ENCODE results near the gene TARBP1.

The TARBP1 gene

GRCh38 chr1:234477386-234478151, 1.4 kb downstream of the TARBP1 start:
- H3K27me3 ChIP-seq (ENCODE audit: control insufficient read depth, insufficient read depth, low read length) = peaks cover 10% of the 10 kb centered on the region
- H3K36me3 ChIP-seq (ENCODE audit: control insufficient read depth, insufficient read depth, low read length) = no peaks in the 10 kb centered on the region
- peak overlapping the region; percentile 78; the same call in 1 of the 2 replicates for H3K9ac ChIP-seq (ENCODE audit: low read depth, low read length)
- H3K4me3 ChIP-seq (ENCODE audit: low read depth, low read length) = peak overlapping the region; percentile 83
- peaks cover 22% of the 10 kb centered on the region for H3K4me1 ChIP-seq (ENCODE audit: control insufficient read depth, insufficient read depth, low read length)
- no peak overlapping the region for H3K27ac ChIP-seq (ENCODE audit: low read depth, low read length)
- H3K9me3 ChIP-seq (ENCODE audit: control insufficient read depth, insufficient read depth, low read length) = no peaks in the 10 kb centered on the region

- Histone ChIP-seq H3K4me3 (ENCODE audit: low read depth, low read length) (0 out of 2 replicates have a peak overlapping the region, but pooled peaks have one; percentile 10), H3K36me3 (ENCODE audit: control insufficient read depth, insufficient read depth, low read length) (no peaks in the 10 kb centered on the region), H3K27me3 (ENCODE audit: control insufficient read depth, insufficient read depth, low read length) (no peaks in the 10 kb centered on the region; the same call in 1 of the 2 replicates), H3K9ac (ENCODE audit: low read depth, low read length) (no peak overlapping the region), H3K4me1 (ENCODE audit: control insufficient read depth, insufficient read depth, low read length) (peaks cover 22% of the 10 kb centered on the region), H3K9me3 (ENCODE audit: control insufficient read depth, insufficient read depth, low read length) (no peaks in the 10 kb centered on the region), H3K27ac (ENCODE audit: low read depth, low read length) (no peak overlapping the region)
These were observed 2.8 kb downstream of the TARBP1 start for GRCh38 chr1:234476172-234476571.

DNA sequence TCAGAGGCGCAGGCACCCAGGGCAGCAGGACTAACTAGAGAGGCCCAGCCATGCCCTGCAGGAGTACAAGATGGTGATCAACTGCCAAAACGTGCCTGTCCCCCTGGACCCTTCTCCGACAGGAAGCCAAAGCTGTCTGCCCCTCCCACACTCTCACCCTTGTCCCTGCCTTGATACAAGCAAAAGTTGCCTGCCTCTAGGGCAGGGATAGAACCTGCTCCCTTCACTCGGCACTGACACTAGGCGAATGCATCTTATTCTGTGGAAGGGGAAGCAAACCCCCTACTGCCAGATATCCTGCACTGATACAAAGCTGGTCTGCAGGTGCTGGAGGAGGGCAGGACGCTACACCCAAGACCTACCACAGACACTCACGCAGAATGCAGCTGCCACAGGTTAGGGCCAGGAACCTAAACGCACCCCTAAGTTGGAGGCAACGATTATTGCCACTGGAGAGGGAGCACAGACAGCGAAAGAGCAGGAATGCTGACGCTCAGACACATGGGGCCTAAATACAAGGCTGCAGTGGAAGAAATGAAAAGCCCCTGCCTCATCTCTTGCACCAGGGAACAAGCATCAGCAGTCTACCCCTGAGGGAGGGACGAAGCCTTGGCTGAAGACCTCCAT, 3.7 kb downstream of the TARBP1 start:
- Histone ChIP-seq H3K27ac (ENCODE audit: low read depth, low read length) (no peak overlapping the region), H3K4me1 (ENCODE audit: control insufficient read depth, insufficient read depth, low read length) (peaks cover 22% of the 10 kb centered on the region)

DNA sequence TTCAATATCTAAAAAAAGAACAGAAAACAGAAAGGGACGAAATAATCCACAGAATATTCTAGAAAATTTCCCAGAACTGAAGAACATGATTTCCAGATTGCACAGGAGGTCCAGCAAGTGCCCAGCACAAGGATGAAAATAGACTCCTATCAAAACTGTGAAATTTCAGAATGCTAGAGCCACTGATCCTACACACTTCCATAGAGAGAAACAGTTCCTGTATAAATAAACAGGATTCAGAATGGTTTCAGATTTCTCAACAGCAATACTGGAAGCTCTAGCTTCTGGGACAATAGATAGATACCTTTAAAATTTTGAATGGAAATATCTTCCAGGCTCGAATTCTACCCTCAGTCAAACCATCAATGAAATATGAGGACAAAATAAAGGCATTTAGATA, 4.6 kb downstream of the TARBP1 start:
- Histone ChIP-seq H3K9me3 (ENCODE audit: control insufficient read depth, insufficient read depth, low read length) (no peaks in the 10 kb centered on the region), H3K4me1 (ENCODE audit: control insufficient read depth, insufficient read depth, low read length) (peaks cover 21% of the 10 kb centered on the region), H3K9ac (ENCODE audit: low read depth, low read length) (no peak overlapping the region), H3K4me3 (ENCODE audit: low read depth, low read length) (no peak overlapping the region), H3K27me3 (ENCODE audit: control insufficient read depth, insufficient read depth, low read length) (no peaks in the 10 kb centered on the region), H3K36me3 (ENCODE audit: control insufficient read depth, insufficient read depth, low read length) (no peaks in the 10 kb centered on the region), H3K27ac (ENCODE audit: low read depth, low read length) (no peak overlapping the region)

More for the DNA sequence above, 3.7 kb downstream of the TARBP1 start:
- H3K4me3 ChIP-seq (ENCODE audit: low read depth, low read length) = no peak overlapping the region
- H3K9ac ChIP-seq (ENCODE audit: low read depth, low read length) = no peak overlapping the region
- no peaks in the 10 kb centered on the region for H3K27me3 ChIP-seq (ENCODE audit: control insufficient read depth, insufficient read depth, low read length)
- H3K9me3 ChIP-seq (ENCODE audit: control insufficient read depth, insufficient read depth, low read length) = no peaks in the 10 kb centered on the region
- H3K36me3 ChIP-seq (ENCODE audit: control insufficient read depth, insufficient read depth, low read length) = no peaks in the 10 kb centered on the region

GRCh38 chr1:234473118-234473517, 5.9 kb downstream of the TARBP1 start:
- no peak overlapping the region for H3K27ac ChIP-seq (ENCODE audit: low read depth, low read length)
- H3K36me3 ChIP-seq (ENCODE audit: control insufficient read depth, insufficient read depth, low read length) = no peaks in the 10 kb centered on the region
- no peak overlapping the region for H3K4me3 ChIP-seq (ENCODE audit: low read depth, low read length)
- no peak overlapping the region for H3K9ac ChIP-seq (ENCODE audit: low read depth, low read length)
- H3K4me1 ChIP-seq (ENCODE audit: control insufficient read depth, insufficient read depth, low read length) = peaks cover 18% of the 10 kb centered on the region
- no peaks in the 10 kb centered on the region for H3K9me3 ChIP-seq (ENCODE audit: control insufficient read depth, insufficient read depth, low read length)
- no peaks in the 10 kb centered on the region for H3K27me3 ChIP-seq (ENCODE audit: control insufficient read depth, insufficient read depth, low read length)

DNA sequence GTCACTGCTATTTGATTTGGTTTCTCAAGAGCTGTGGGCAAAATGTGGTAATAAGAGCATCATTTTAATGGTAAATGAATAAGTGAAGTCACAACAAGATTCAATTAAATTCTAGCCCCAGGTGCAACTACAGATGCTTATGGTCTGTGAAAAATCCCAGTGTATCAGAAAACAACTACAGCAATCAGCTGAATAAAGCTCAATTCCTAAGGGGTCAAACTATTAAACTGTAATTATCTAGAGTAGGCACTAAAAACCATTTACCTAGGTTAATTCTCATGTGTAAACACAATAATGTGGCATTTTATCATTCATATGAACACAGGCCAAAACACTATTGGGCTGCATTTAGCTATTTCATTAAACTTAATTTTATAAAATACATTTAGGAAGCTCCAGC, 9.6 kb downstream of the TARBP1 start:
- Histone ChIP-seq H3K4me1 (ENCODE audit: control insufficient read depth, insufficient read depth, low read length) (0 out of 2 replicates have a peak, but pooled peaks cover under 1% of the 10 kb centered on the region), H3K36me3 (ENCODE audit: control insufficient read depth, insufficient read depth, low read length) (peaks cover 26% of the 10 kb centered on the region), H3K4me3 (ENCODE audit: low read depth, low read length) (no peak overlapping the region), H3K27me3 (ENCODE audit: control insufficient read depth, insufficient read depth, low read length) (no peaks in the 10 kb centered on the region), H3K9me3 (ENCODE audit: control insufficient read depth, insufficient read depth, low read length) (no peaks in the 10 kb centered on the region), H3K27ac (ENCODE audit: low read depth, low read length) (no peak overlapping the region), H3K9ac (ENCODE audit: low read depth, low read length) (no peak overlapping the region)

- Histone ChIP-seq H3K4me1 (ENCODE audit: control insufficient read depth, insufficient read depth, low read length) (no peaks in the 10 kb centered on the region), H3K4me3 (ENCODE audit: low read depth, low read length) (no peak overlapping the region), H3K9ac (ENCODE audit: low read depth, low read length) (no peak overlapping the region), H3K36me3 (ENCODE audit: control insufficient read depth, insufficient read depth, low read length) (peaks cover 33% of the 10 kb centered on the region), H3K27ac (ENCODE audit: low read depth, low read length) (no peak overlapping the region), H3K27me3 (ENCODE audit: control insufficient read depth, insufficient read depth, low read length) (no peaks in the 10 kb centered on the region), H3K9me3 (ENCODE audit: control insufficient read depth, insufficient read depth, low read length) (no peaks in the 10 kb centered on the region)
These were observed 10.4 kb downstream of the TARBP1 start for GRCh38 chr1:234468580-234468979.

GRCh38 chr1:234467821-234468220, 11.2 kb downstream of the TARBP1 start:
- H3K27me3 ChIP-seq (ENCODE audit: control insufficient read depth, insufficient read depth, low read length) = no peaks in the 10 kb centered on the region
- no peaks in the 10 kb centered on the region for H3K4me1 ChIP-seq (ENCODE audit: control insufficient read depth, insufficient read depth, low read length)
- H3K36me3 ChIP-seq (ENCODE audit: control insufficient read depth, insufficient read depth, low read length) = peaks cover 39% of the 10 kb centered on the region
- H3K27ac ChIP-seq (ENCODE audit: low read depth, low read length) = no peak overlapping the region
- no peaks in the 10 kb centered on the region for H3K9me3 ChIP-seq (ENCODE audit: control insufficient read depth, insufficient read depth, low read length)
- H3K4me3 ChIP-seq (ENCODE audit: low read depth, low read length) = no peak overlapping the region
- H3K9ac ChIP-seq (ENCODE audit: low read depth, low read length) = no peak overlapping the region

DNA sequence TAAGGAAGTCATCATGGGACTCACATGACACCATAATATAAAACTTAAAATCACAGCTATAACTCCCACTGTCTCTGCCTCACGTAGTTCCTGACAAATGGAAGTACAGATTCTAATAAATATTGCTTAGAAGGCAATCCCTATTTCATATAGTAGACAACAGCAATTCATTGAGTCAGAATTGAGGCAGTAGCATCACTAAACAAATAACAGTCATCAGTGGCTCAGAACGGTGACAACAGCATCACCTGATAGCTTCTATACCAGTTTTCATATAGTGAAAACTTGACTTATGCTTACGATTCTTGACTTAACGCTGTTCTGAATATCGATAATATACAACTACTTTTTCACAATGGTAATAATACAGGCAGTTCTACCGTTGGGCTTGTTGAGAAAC, 12.0 kb downstream of the TARBP1 start:
- Histone ChIP-seq H3K36me3 (ENCODE audit: control insufficient read depth, insufficient read depth, low read length) (peaks cover 44% of the 10 kb centered on the region), H3K4me1 (ENCODE audit: control insufficient read depth, insufficient read depth, low read length) (no peaks in the 10 kb centered on the region), H3K4me3 (ENCODE audit: low read depth, low read length) (no peak overlapping the region), H3K9me3 (ENCODE audit: control insufficient read depth, insufficient read depth, low read length) (no peaks in the 10 kb centered on the region), H3K27me3 (ENCODE audit: control insufficient read depth, insufficient read depth, low read length) (no peaks in the 10 kb centered on the region), H3K27ac (ENCODE audit: low read depth, low read length) (no peak overlapping the region), H3K9ac (ENCODE audit: low read depth, low read length) (no peak overlapping the region)

- H3K27ac ChIP-seq (ENCODE audit: low read depth, low read length) = no peak overlapping the region
- H3K36me3 ChIP-seq (ENCODE audit: control insufficient read depth, insufficient read depth, low read length) = peaks cover 64% of the 10 kb centered on the region
- no peak overlapping the region for H3K9ac ChIP-seq (ENCODE audit: low read depth, low read length)
- H3K27me3 ChIP-seq (ENCODE audit: control insufficient read depth, insufficient read depth, low read length) = no peaks in the 10 kb centered on the region
- no peaks in the 10 kb centered on the region for H3K4me1 ChIP-seq (ENCODE audit: control insufficient read depth, insufficient read depth, low read length)
- no peak overlapping the region for H3K4me3 ChIP-seq (ENCODE audit: low read depth, low read length)
- no peaks in the 10 kb centered on the region for H3K9me3 ChIP-seq (ENCODE audit: control insufficient read depth, insufficient read depth, low read length)
These were observed 15.2 kb downstream of the TARBP1 start for GRCh38 chr1:234463749-234464148.

DNA sequence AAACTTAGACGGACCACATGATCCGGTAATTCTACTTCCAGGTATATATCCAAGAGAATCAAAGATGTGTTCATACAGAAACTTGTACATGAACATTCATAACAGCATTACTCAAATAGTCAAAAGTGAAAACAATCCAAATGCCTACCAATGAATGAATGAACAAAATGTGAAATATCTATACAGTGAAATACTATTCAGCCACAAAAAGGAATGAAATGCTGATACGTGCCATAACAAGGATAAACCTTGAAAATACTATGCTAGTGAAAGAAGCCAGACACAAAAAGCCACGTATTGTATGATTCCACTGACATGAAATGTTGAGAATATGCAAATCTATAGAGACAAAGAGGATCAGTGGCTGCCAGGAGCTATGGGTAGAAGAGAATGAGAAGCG, 18.3 kb downstream of the TARBP1 start:
- no peaks in the 10 kb centered on the region for H3K9me3 ChIP-seq (ENCODE audit: control insufficient read depth, insufficient read depth, low read length)
- no peak overlapping the region for H3K4me3 ChIP-seq (ENCODE audit: low read depth, low read length)
- H3K9ac ChIP-seq (ENCODE audit: low read depth, low read length) = no peak overlapping the region
- no peak overlapping the region for H3K27ac ChIP-seq (ENCODE audit: low read depth, low read length)
- H3K4me1 ChIP-seq (ENCODE audit: control insufficient read depth, insufficient read depth, low read length) = no peaks in the 10 kb centered on the region
- H3K27me3 ChIP-seq (ENCODE audit: control insufficient read depth, insufficient read depth, low read length) = no peaks in the 10 kb centered on the region
- H3K36me3 ChIP-seq (ENCODE audit: control insufficient read depth, insufficient read depth, low read length) = peaks cover 70% of the 10 kb centered on the region
